GM18526 (cell line): ENCODE measurements around the gene RYR1.

ENCODE experiments used
- POLR2A ChIP-seq: IDR thresholded peaks from 3 replicates; pipeline ENCODE4 v1.6.1; 2011; ENCODE audit not compliant: insufficient read length; ENCODE audit errors: extremely low read depth

The RYR1 gene

DNA sequence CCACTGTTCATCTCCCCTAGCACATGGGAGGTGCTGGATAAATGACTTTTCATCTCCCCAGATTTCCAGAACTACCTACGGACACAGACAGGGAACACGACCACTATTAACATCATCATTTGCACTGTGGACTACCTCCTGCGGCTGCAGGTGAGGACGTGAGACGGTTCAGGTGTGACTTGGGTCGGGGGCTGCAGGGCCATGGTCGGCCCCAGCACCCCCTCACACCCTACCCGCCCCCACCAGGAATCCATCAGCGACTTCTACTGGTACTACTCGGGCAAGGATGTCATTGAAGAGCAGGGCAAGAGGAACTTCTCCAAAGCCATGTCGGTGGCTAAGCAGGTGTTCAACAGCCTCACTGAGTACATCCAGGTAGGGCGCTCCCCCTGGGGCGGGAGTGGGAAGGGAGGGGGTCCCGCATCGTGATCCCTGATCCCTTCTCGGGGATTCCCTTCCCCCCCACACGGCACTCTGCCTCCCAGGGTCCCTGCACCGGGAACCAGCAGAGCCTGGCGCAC, 109.9 kb downstream of the RYR1 start:
- no peak for TF ChIP-seq POLR2A

DNA sequence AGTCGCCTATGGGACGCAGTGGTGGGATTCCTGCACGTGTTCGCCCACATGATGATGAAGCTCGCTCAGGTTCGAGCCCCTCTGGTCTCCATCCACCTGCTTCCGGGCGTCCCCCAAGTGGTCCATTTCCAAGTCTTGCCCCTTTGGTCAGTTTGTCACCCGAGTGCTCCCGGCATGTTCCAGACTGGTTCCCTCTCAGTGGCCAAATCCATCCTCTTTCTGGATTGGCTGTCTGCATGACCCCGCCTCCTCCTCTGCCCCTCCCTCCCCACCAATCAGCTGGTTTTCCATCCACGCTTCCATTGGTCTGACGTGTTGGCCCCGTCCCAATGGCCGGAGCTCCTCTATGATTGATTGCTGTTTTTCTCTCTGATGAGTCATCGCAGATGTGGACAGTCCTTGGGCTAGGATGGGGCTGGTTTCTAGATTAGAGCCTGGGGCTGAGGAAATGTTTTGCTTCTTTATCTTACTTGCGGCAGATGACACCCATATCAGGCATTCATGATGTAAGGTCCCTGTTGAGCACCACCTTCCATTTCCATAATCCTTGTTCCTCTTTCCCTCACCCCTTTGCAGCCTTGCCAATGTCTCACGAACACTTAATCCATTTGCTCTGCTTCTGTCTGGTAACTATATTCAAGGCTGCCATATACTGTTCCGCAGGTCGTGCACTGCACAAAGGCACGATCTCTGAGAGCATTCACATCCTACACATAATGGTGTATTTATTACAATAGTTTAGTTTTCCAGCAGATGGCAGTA, 110.5 kb downstream of the RYR1 start:
- no peak for TF ChIP-seq POLR2A

- TF ChIP-seq POLR2A = no peak
Measured at GRCh38 chr19:38544569-38545315, 111.3 kb downstream of the RYR1 start.

DNA sequence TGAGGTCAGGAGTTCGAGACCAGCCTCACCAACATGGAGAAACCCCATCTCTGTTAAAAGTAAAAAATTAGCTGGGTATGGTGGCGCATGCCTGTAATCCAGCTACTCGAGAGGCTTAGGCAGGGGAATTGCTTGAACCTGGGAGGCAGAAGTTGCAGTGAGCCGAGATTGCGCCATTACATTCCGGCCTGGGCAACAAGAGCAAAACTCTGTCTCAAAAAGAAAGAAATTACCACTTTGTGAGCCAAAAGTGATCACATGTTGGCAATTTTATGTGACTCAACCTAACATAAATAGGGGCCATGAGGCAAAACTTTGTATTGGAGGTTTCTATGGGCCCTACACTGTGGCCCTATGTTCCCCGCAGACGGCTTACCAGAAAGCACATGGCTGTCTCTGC, 112.1 kb downstream of the RYR1 start:
- TF ChIP-seq POLR2A = no peak

DNA sequence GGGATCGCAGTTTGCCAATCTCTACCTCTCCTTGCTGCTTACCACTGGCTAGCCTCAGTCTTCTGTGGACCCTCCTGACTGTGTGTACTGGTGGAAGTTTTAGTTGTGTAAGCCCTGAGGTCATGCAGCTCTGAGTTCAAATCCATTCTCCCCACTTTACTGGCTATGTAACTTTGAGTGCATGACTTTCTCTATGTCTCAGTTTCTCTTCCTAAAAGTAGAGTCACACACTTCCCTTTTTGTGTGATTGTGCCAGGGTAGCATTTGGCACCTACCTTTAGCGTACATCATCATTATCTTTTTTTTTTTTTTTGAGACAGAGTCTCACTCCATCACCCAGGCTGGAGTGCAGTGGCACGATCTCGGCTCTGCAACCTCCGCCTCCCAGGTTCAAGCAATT, 113.9 kb downstream of the RYR1 start:
- TF ChIP-seq POLR2A = no peak

GRCh38 chr19:38549061-38549460, 115.6 kb downstream of the RYR1 start:
- TF ChIP-seq POLR2A = no peak

DNA sequence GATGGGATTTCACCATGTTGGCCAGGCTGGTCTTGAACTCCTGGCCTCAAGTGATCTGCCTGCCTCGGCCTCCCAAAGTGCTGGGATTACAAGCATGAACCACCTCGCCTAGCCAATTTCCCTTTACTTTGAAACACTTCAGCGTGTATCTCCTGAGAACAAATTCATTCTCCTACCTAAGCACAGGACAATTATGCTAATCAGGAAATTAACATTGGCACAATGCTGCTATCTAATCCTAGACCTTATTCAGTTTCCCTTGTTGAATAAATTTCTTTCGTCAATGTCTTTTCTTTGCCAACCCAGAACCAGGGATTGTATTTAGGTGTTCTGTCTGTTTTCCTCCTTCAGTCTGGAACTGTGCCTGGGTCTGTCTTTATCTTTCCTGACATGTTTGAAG, 116.5 kb downstream of the RYR1 start:
- no peak for TF ChIP-seq POLR2A

- TF ChIP-seq POLR2A = no peak
Measured at GRCh38 chr19:38550376-38550775, 116.9 kb downstream of the RYR1 start.

DNA sequence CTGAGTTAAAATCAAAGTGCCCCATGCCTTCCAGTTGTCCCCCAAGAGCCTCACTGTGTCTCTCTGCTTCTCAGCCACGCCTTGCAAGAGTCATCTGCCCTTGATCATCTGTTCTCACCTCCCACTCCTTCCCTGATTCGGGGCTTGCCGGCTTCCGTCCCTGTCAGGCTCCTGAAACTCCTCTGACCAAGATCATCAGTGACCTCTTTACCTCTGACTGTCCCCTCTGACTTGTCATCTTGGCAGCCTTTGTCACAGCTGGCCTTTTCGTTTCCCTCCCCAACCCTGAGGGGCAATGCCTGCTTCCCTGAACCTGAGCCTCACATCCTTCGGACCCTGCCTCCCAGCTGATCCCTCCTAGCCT, 117.9 kb downstream of the RYR1 start:
- TF ChIP-seq POLR2A = no peak

- no peak for TF ChIP-seq POLR2A
Measured at GRCh38 chr19:38554676-38555141, 121.2 kb downstream of the RYR1 start.

DNA sequence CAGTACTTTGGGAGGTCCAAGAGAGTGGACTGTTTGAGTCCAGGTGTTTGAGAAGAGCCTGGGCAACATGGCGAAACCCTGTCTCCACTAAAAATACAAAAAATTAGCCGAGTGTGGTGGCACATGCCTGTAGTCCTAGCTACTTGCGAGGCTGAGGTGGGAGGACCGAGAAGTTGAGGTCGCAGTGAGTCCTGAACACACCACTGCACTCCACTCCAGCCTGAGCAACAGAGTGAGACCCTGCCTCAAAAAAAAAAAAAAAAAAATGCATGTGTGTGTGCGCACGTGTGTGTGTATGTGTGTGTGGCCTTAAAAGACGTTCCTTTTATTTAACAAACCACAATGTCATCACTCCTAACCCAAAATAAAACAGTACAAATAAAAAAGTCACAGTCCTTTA, 121.7 kb downstream of the RYR1 start:
- no peak for TF ChIP-seq POLR2A

DNA sequence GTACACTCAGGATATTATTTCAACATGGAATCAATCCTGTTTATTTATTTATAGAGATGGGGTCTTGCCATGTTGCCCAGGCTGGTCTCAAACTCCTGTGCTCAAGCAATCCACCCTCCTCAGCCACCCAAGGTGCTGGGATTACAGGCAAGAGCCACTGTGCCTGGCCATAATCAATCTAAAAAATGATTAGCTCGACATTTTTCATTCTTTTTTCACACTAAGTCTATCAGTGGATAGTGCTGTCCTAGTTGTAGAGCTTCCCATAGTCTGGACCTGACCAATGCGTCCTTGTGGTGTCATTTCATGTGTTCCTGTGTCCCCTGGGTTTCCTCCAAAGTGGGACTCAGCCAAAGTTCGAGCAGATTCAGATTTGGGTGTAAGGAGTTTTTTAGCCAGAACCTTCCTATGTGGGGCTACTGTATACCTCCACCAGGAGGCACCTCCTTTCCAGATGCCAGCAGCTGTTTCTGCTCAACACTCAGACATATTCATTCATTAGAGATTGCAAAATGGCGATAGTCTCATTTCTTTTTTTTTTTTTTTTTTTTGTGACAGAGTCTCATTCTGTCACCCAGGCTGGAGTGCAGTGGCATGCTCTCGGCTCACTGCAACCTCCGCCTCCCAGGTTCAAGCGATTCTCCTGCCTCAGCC, 123.2 kb downstream of the RYR1 start:
- TF ChIP-seq POLR2A = no peak

GRCh38 chr19:38557205-38557799, 123.8 kb downstream of the RYR1 start:
- no peak for TF ChIP-seq POLR2A

GRCh38 chr19:38559428-38560401, 126.2 kb downstream of the RYR1 start:
- TF ChIP-seq POLR2A = no peak
